ENCODE data around the gene RALB.

- TF ChIP-seq POLR2A (IDR thresholded peaks at IDR 0.05; ENCODE audit: low read depth) (no peak), CTCF (IDR thresholded peaks at IDR 0.05) (no peak)
Observed at GRCh38 chr2:120303177-120303576, 50.5 kb downstream of the RALB start.

All from esophagus muscularis mucosa (tissue), 3 donors.